A549 (cell line): ENCODE data around the gene PCED1B. TPM values are rescaled to one million over a fixed set of nuclear protein-coding genes. Genes with fewer than 3 reads are reported as not detected.

Source experiments
- ATAC-seq, 2 experiments: fragments of 200-7000 bp in 1 of 2; fragments of >200 bp in 1 of 2; cut with Nextera tagmentation in 1 of 2; cut with Tn5 transposase in 1 of 2; 3 replicates each; pipeline versions ENCODE4 v1.8.0 to v1.9.1; 2018 to 2020; ENCODE audit warnings: mild to moderate bottlenecking in 1 of 2, moderate library complexity in 1 of 2
- CTCF ChIA-PET: fragments of 300-600 bp; sonication (Branson Sonifier 250); formaldehyde crosslinking; extraction: SDS; loops from one replicate; lab custom pipeline; 2021; ENCODE audit warnings: antibody characterized with exemption, inconsistent platforms; lab: Yijun Ruan, JAX
- POLR2A ChIA-PET: fragments of 350-600 bp; formaldehyde crosslinking; extraction: SDS; loops from one replicate; lab custom pipeline; 2021; ENCODE audit warnings: antibody characterized with exemption, inconsistent platforms; lab: Yijun Ruan, JAX
- DNase-seq, 2 experiments: peaks; one replicate each; pipeline versions ENCODE4 v3.0.0 to v3.0.0-alpha.2; 2011 to 2016; ENCODE audit warnings: low read depth in 1 of 2, low spot score in 1 of 2
- FAIRE-seq: peaks from 2 replicates; lab custom pipeline; 2011; peaks lifted over from hg19 to GRCh38; lab: Jason Lieb, UNC
- H3K27ac ChIP-seq, 2 experiments: fragments of >200 bp; sonication (Bioruptor Twin); formaldehyde crosslinking; 3 replicates each; pipeline ENCODE4 v1.5.1; 2016 to 2017
- H3K4me1 ChIP-seq: fragments of >200 bp; sonication (Bioruptor Twin); formaldehyde crosslinking; 3 replicates; pipeline ENCODE4 v1.6.1; 2016
- H3K4me2 ChIP-seq: fragments of >200 bp; sonication (Bioruptor Twin); formaldehyde crosslinking; 3 replicates; pipeline ENCODE4 v1.6.1; 2016
- H3K4me3 ChIP-seq: fragments of >200 bp; sonication (Bioruptor Twin); formaldehyde crosslinking; 3 replicates; pipeline ENCODE4 v1.5.1; 2016
- H3K9me3 ChIP-seq: fragments of >200 bp; sonication (Bioruptor Twin); formaldehyde crosslinking; 3 replicates; pipeline ENCODE4 v1.6.1; 2016
- BCL3 ChIP-seq: fragments of >200 bp; sonication (Bioruptor Twin); formaldehyde crosslinking; IDR thresholded peaks from 3 replicates; pipeline ENCODE4 v1.6.1; 2016
- CEBPB ChIP-seq, 2 experiments: fragments of >200 bp in 1 of 2; sonication (Bioruptor Twin) in 1 of 2; formaldehyde crosslinking in 1 of 2; IDR thresholded peaks; 2 replicates each; pipeline ENCODE4 v1.6.1; 2012 to 2016
- CTCF ChIP-seq: fragments of >200 bp; sonication (Bioruptor Twin); formaldehyde crosslinking; IDR thresholded peaks from 3 replicates; pipeline ENCODE4 v1.5.1; 2016
- FOSL2 ChIP-seq, 2 experiments: fragments of 450-650 bp in 1 of 2; fragments of >200 bp in 1 of 2; sonication (Bioruptor Twin) in 1 of 2; formaldehyde crosslinking; IDR thresholded peaks; 2 replicates each; pipeline versions ENCODE4 v1.5.0 to v1.6.1; 2016 to 2020; ENCODE audit warnings: mild to moderate bottlenecking in 1 of 2, moderate library complexity in 1 of 2
- HOXB13 ChIP-seq: fragments of 250-450 bp; sonication (Bioruptor Pico); IDR thresholded peaks from 2 replicates; pipeline ENCODE4 v1.5.0; 2020; ENCODE audit warnings: low read depth, mild to moderate bottlenecking, moderate library complexity
- KDM1A ChIP-seq: fragments of 200-600 bp; sonication (generic); IDR thresholded peaks from 2 replicates; pipeline ENCODE4 v1.6.1; 2016; ENCODE audit warnings: low read depth, mild to moderate bottlenecking
- MYC ChIP-seq: IDR thresholded peaks from 2 replicates; pipeline ENCODE4 v1.6.1; 2012; ENCODE audit warnings: mild to moderate bottlenecking, inconsistent platforms, low read length, improper control_type of control experiment, borderline replicate concordance
- NFE2L2 ChIP-seq: fragments of 150-350 bp; conservative IDR thresholded peaks from 2 replicates; pipeline ENCODE4 v1.6.1; 2014; ENCODE audit warnings: low read length
- NR3C1 ChIP-seq: fragments of >200 bp; sonication (Bioruptor Twin); formaldehyde crosslinking; IDR thresholded peaks from 3 replicates; pipeline ENCODE4 v1.6.1; 2017
- RCOR1 ChIP-seq: fragments of 150-350 bp; IDR thresholded peaks from 2 replicates; pipeline ENCODE4 v1.6.1; 2014; ENCODE audit warnings: antibody characterized with exemption, low read length, low read depth
- REST ChIP-seq: fragments of 200-600 bp; sonication (generic); IDR thresholded peaks from 2 replicates; pipeline ENCODE4 v1.6.1; 2016; ENCODE audit warnings: antibody characterized with exemption, mild to moderate bottlenecking, moderate library complexity
- RFX5 ChIP-seq: fragments of 450-650 bp; IDR thresholded peaks from 2 replicates; pipeline ENCODE4 v1.7.1; 2014; ENCODE audit warnings: antibody characterized with exemption, mild to moderate bottlenecking, moderate library complexity
- TFCP2L1 ChIP-seq: fragments of 250-450 bp; sonication (Bioruptor Pico); IDR thresholded peaks from 2 replicates; pipeline ENCODE4 v1.5.0; 2021; ENCODE audit warnings: mild to moderate bottlenecking
- ZSCAN20 ChIP-seq: fragments of 250-450 bp; sonication (Bioruptor Pico); IDR thresholded peaks from 2 replicates; pipeline ENCODE4 v1.8.0; 2022; ENCODE audit warnings: mild to moderate bottlenecking, moderate library complexity
- WGBS: methylation state at CpG from one replicate; pipeline ENCODE4 v1.1.6; 2017; ENCODE audit errors: missing lambda C conversion rate; 5-methylcytosine and 5-hydroxymethylcytosine counted together
- polyA plus RNA-seq, 4 experiments: library from polyadenylated mRNA; depleted of rRNA in 3 of 4; stranded (reverse); fragments of >200 nt; fragmentation: RNase III in 1 of 4; extraction: RNeasy Plus Mini Kit Qiagen cat#74134 plus additional on column Dnase treatment in 1 of 4; gene quantifications; 2 replicates in 3 of 4; 3 replicates in 1 of 4; pipeline ENCODE4 v1.2.3, GENCODE V29; 2011 to 2017

PCED1B gene
- polyA plus RNA-seq, 2 of the 4 experiments (the other 2 are of a cell fraction), result 74.6 to 108 TPM

- Histone ChIP-seq H3K4me2 (no peak overlapping the region), H3K27ac (no peak overlapping the region), H3K4me1 (peaks cover 31% of the 10 kb centered on the region), H3K9me3 (peaks cover 6% of the 10 kb centered on the region; the same call in 1 of the 3 replicates), H3K4me3 (no peak overlapping the region)
- ChIA-PET POLR2A (no interaction called here), CTCF (interaction anchor here (0.6 kb wide), 1 partner anchor 170 kb away, joined by 3 read pairs; no protein-coding TSS in a partner anchor)
- 90% methylated on average over 1 of the region's 1 CpG for WGBS
- DNase-seq (no peak), FAIRE-seq (peak; percentile 92), ATAC-seq (no peak)
- TF ChIP-seq NR3C1, result no peak
- no peak for TF ChIP-seq RCOR1
- no peak for TF ChIP-seq MYC
- TF ChIP-seq FOSL2 (IDR thresholded peaks at IDR 0.05), result no peak
- TF ChIP-seq FOSL2 (CRISPR knock-in tag; IDR thresholded peaks at IDR 0.05), result no peak
- no peak for TF ChIP-seq RFX5
- no peak for TF ChIP-seq HOXB13
- TF ChIP-seq REST, result no peak
- no peak for TF ChIP-seq KDM1A
These were observed 46.8 kb downstream of the PCED1B start for GRCh38 chr12:47126246-47126645.

- TF ChIP-seq NFE2L2 (no peak), BCL3 (no peak), CEBPB (IDR thresholded peaks at IDR 0.05) (no peak), CTCF (no peak), ZSCAN20 (no peak)
- WGBS, result 73% methylated on average over 5 of the region's 5 CpGs
- CTCF ChIA-PET, result interaction anchor here (0.9 kb wide), 1 partner anchor 42 kb away, joined by 4 read pairs; no protein-coding TSS in a partner anchor
These were observed 51.6 kb downstream of the PCED1B start for GRCh38 chr12:47131011-47131410.

GRCh38 chr12:47134005-47134404, 54.6 kb downstream of the PCED1B start:
- Histone ChIP-seq H3K4me2 (peak overlapping the region; percentile 12; the same call in 1 of the 3 replicates), H3K27ac (peak overlapping the region in 1 of 2 experiments; percentile 42; a peak in 4 of 6 replicates), H3K4me1 (peaks cover 16% of the 10 kb centered on the region), H3K9me3 (peaks cover 4% of the 10 kb centered on the region; the same call in 2 of the 3 replicates)
- DNase-seq, result no peak
- FAIRE-seq, result peak; percentile 59
- CTCF ChIA-PET, result interaction anchor here (1.4 kb wide), 1 partner anchor 13 kb away, joined by 4 read pairs; no protein-coding TSS in a partner anchor
- no peak for ATAC-seq
- 72% methylated on average over 3 of the region's 3 CpGs for WGBS
- 0 out of 4 replicates have a peak, but pooled peaks of 1 of the 2 experiments have one; percentile 44 for TF ChIP-seq CEBPB (IDR thresholded peaks at IDR 0.05)
- no peak for TF ChIP-seq TFCP2L1 (CRISPR knock-in tag)
- TF ChIP-seq, all 56 proteins: peak for 1
- no peak overlapping the region for H3K4me3 ChIP-seq
- POLR2A ChIA-PET, result no interaction called here

More at GRCh38 chr12:47131011-47131410, 51.6 kb downstream of the PCED1B start:
- POLR2A ChIA-PET, result no interaction called here
- DNase-seq (no peak), ATAC-seq (no peak), FAIRE-seq (peak; percentile 65)
- peaks cover 16% of the 10 kb centered on the region for H3K4me1 ChIP-seq
- H3K4me3 ChIP-seq, result no peak overlapping the region
- 0 out of 3 replicates have a peak overlapping the region, but pooled peaks have one; percentile 9 for H3K4me2 ChIP-seq
- H3K27ac ChIP-seq, result peak overlapping the region in 1 of 2 experiments; percentile 12; a peak in 2 of 6 replicates
- H3K9me3 ChIP-seq, result no peaks in the 10 kb centered on the region
